Pancreas (tissue), 10 donors: Measurements from ENCODE around the gene OR1L4. TPM values are rescaled to one million over a fixed set of nuclear protein-coding genes. Genes with fewer than 3 reads are reported as not detected.

Source experiments
- ATAC-seq, 4 donors: fragments of 200-7000 bp; cut with Tn5 transposase; one replicate each; pipeline versions ENCODE4 v1.8.0 to v1.9.1; 2020; ENCODE audit warnings: mild to moderate bottlenecking in 4 of 4, moderate library complexity in 4 of 4
- DNase-seq, 6 donors: peaks; one replicate each; pipeline ENCODE4 v3.0.0-alpha.2; 2020
- FAIRE-seq: peaks from 2 replicates; lab custom pipeline; 2012; peaks lifted over from hg19 to GRCh38; lab: Jason Lieb, UNC
- H3K27ac ChIP-seq, 4 donors: fragments of 200-600 bp; sonication (generic); 1 replicate in 3 of 4; 2 replicates in 1 of 4; pipeline versions ENCODE4 v1.5.0 to v1.8.0; 2020
- H3K27me3 ChIP-seq, 4 donors: fragments of 200-600 bp; one replicate each; pipeline ENCODE4 v1.8.0; 2021
- H3K36me3 ChIP-seq, 3 donors: fragments of 200-600 bp; sonication (generic) in 1 of 3; one replicate each; pipeline versions ENCODE4 v1.5.0 to v1.8.0; 2020 to 2021
- H3K4me1 ChIP-seq, 3 donors: fragments of 200-600 bp; one replicate each; pipeline ENCODE4 v1.8.0; 2021
- H3K4me3 ChIP-seq, 4 donors: fragments of 200-600 bp; sonication (generic) in 2 of 4; one replicate each; pipeline versions ENCODE4 v1.5.0 to v1.8.0; 2020 to 2021
- H3K9me3 ChIP-seq, 4 donors: fragments of 200-600 bp; one replicate each; pipeline ENCODE4 v1.8.0; 2021
- WGBS, 2 donors: extraction: QIAGEN DNeasy Blood & Tissue Kit; methylation state at CpG; one replicate each; pipeline ENCODE4 v1.1.7; 2013; 5-methylcytosine and 5-hydroxymethylcytosine counted together
- intact Hi-C, 3 donors: fragments of 100-400 bp; cut with DNase I; formaldehyde crosslinking; loops; one replicate each; pipeline versions ENCODE4 v1.11.1 to v1.14.2; 2022
- polyA plus RNA-seq, 2 donors: library from polyadenylated mRNA; stranded (reverse); fragments of 200-250 nt; gene quantifications; one replicate each; pipeline ENCODE4 v1.2.3, GENCODE V29; 2013
- total RNA-seq, 6 donors: library from RNA; stranded (reverse); fragmentation: NEBNext Ultra II Directional in 4 of 6; extraction: Animal tissue kit (Norgen Biotek cat#: 25700) in 4 of 6; gene quantifications; one replicate each; pipeline versions ENCODE4 v1.2.1 to v1.2.4, GENCODE V29; 2021 to 2023
- TF ChIP-seq, protein P1 (sequence below), 4 donors: fragments of 200-600 bp; sonication (generic) in 3 of 4; IDR thresholded peaks; one replicate each; pipeline versions ENCODE4 v1.5.0 to v1.8.0; 2021; ENCODE audit warnings: antibody characterized with exemption in 4 of 4
- donor health status: healthy with polysubstance abuse.
- donor health status: DM: no; HTN: no; CAD: no; lungs with moderate emphysema.
- donor health status: DM: no; HTN: no; CAD: no.
- donor health status: control.
- donor health status: control.
- donor health status: Bipolar disorder and iron deficiency.
- donor health status: DM: yes; HTN: yes; CAD: no.
- donor health status: DM: no; HTN: no; CAD: no.
- donor health status: DM: no; HTN: no; CAD: no.
- donor health status: DM: yes; HTN: yes; CAD: no.

Gene OR1L4, protein sequence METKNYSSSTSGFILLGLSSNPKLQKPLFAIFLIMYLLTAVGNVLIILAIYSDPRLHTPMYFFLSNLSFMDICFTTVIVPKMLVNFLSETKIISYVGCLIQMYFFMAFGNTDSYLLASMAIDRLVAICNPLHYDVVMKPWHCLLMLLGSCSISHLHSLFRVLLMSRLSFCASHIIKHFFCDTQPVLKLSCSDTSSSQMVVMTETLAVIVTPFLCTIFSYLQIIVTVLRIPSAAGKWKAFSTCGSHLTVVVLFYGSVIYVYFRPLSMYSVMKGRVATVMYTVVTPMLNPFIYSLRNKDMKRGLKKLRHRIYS
- total RNA-seq = not detected
- not detected for polyA plus RNA-seq

DNA sequence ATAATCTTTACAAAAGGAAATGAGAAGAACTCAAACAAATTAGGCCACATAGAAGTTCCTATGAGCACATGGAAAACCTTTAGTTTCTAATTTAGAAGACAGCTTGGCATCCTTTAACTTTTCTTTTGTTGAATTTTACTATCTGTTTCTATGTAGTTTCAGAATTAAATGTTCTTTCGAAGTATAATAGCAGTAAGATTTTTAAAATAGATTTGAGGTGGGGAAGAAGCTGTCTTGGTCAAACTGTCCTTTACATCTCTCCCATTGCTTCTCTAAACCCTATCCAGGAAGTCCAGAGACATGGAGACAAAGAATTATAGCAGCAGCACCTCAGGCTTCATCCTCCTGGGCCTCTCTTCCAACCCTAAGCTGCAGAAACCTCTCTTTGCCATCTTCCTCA, at the start of gene OR1L4:
Gene OR1L4 (plus strand): TSS at position 301 of the 400 bp plus-strand sequence. CDS start 0 bp downstream, at position 301.
- DNase-seq (no peak), FAIRE-seq (no peak), ATAC-seq (no peak)
- no peak within 1 kb of the TSS for H3K4me3 ChIP-seq
- no peaks in the 10 kb centered on the region for H3K27me3 ChIP-seq
- intact Hi-C loops = no loop called here
- no peak within 1 kb of the TSS for H3K27ac ChIP-seq
- 59 to 72% methylated on average over 1 of the region's 1 CpG for WGBS, 2 donors
- no peaks in the 10 kb centered on the region for H3K36me3 ChIP-seq
- TF ChIP-seq, protein P1, sequence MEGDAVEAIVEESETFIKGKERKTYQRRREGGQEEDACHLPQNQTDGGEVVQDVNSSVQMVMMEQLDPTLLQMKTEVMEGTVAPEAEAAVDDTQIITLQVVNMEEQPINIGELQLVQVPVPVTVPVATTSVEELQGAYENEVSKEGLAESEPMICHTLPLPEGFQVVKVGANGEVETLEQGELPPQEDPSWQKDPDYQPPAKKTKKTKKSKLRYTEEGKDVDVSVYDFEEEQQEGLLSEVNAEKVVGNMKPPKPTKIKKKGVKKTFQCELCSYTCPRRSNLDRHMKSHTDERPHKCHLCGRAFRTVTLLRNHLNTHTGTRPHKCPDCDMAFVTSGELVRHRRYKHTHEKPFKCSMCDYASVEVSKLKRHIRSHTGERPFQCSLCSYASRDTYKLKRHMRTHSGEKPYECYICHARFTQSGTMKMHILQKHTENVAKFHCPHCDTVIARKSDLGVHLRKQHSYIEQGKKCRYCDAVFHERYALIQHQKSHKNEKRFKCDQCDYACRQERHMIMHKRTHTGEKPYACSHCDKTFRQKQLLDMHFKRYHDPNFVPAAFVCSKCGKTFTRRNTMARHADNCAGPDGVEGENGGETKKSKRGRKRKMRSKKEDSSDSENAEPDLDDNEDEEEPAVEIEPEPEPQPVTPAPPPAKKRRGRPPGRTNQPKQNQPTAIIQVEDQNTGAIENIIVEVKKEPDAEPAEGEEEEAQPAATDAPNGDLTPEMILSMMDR (IDR thresholded peaks at IDR 0.05) = no peak
- H3K9me3 ChIP-seq = no peaks in the 10 kb centered on the region
- no peaks in the 10 kb centered on the region for H3K4me1 ChIP-seq

DNA sequence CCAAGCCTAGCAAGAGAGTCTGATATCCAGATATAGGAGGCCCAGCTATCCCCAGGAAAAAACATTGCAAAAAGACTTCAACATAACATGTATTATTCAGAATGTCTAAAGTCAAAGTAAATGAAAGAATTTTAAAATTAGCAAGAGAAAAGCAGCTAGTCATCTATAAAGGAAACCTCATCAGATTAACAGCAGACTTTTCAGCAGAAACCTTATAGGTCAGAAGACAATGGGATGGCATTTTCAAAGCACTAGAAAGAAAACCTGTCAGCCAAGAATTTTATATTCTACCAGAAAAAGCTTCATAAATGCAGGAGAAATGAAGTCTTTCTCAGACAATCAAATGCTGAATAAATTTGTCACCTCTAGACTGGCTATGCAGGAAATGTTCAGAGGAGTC, 38.9 kb upstream of the OR1L4 start:
- Histone ChIP-seq H3K4me3 (no peak overlapping the region), H3K9me3 (no peaks in the 10 kb centered on the region), H3K4me1 (no peaks in the 10 kb centered on the region), H3K27me3 (peaks cover 0 to 6% (median 0%) of the 10 kb centered on the region in 4 donors), H3K27ac (no peak overlapping the region), H3K36me3 (no peaks in the 10 kb centered on the region)
- intact Hi-C loops = no loop called here
- TF ChIP-seq, protein P1 (IDR thresholded peaks at IDR 0.05) = no peak
- ATAC-seq (no peak), FAIRE-seq (no peak), DNase-seq (no peak)

DNA sequence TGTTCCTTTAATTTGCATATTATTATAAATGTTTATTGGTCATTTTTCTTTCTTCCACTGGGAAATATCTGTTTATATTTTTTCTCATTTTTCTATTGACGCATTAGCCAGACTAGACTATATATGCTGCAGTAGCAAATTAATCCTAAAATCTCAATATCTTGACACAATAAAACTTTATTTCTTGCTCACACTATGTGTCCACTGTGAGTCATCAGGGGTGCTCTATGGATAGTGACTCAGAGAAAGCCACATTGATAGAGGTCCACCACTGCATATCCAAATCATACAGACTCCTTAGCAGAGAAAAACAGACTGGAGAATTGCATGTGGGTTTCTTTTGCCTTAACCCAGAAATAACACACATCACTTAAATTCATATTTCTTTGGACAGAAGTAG, 28.1 kb upstream of the OR1L4 start:
- TF ChIP-seq, protein P1 (IDR thresholded peaks at IDR 0.05) = no peak
- Histone ChIP-seq H3K9me3 (no peaks in the 10 kb centered on the region), H3K4me3 (no peak overlapping the region), H3K36me3 (no peaks in the 10 kb centered on the region), H3K27ac (no peak overlapping the region), H3K27me3 (no peaks in the 10 kb centered on the region), H3K4me1 (no peaks in the 10 kb centered on the region)
- FAIRE-seq (no peak), ATAC-seq (no peak), DNase-seq (no peak)
- WGBS, 2 donors = 82 to 98% methylated on average over 1 of the region's 1 CpG
- intact Hi-C loops = no loop called here

DNA sequence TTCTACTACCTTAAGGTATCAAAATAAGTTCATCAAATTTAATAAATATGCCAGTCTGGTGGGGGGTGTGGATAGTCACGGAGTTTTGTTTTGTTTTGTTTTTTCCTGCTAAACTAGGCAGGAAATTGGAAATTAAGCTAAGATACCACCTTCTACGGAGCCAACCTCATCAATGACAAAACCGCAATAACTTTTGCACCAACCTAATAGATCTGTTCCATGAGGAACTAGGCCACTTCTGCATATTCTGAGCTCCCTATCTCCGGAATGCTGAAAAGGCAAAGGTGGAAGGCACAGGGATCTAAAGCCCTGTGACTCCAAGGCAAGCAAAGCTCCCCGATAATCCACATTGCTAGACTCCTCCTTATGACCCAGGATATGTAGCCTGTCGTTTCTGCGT, 5.8 kb upstream of the OR1L4 start:
- TF ChIP-seq, protein P1 (IDR thresholded peaks at IDR 0.05) = no peak
- FAIRE-seq = no peak
- WGBS, 2 donors = 63 to 77% methylated on average over 7 of the region's 7 CpGs
- Histone ChIP-seq H3K36me3 (no peaks in the 10 kb centered on the region), H3K4me1 (no peaks in the 10 kb centered on the region), H3K27me3 (no peaks in the 10 kb centered on the region), H3K9me3 (no peaks in the 10 kb centered on the region), H3K27ac (no peak overlapping the region), H3K4me3 (no peak overlapping the region)
- intact Hi-C loops = no loop called here
- ATAC-seq = no peak
- DNase-seq = no peak

DNA sequence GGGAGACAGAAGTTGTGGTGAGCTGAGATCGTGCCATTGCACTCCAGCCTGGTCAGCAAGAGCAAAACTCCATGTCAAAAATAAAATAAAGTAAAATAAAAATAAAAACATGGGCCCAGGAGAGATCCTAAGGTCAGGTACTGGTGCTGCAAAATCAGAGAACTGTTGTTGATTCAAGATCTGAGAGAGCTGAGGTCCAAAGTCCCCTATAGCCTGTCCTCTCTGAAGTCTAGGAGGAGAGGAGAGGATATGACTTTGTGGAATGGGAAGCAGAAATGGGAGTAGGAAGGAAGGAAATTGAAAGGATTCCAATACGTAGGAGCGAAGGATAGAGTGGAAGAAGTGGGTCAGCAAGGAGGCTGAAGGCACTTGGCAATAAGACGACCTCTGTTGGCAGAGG, 4.6 kb upstream of the OR1L4 start:
- Histone ChIP-seq H3K9me3 (no peaks in the 10 kb centered on the region), H3K4me1 (no peaks in the 10 kb centered on the region), H3K27ac (no peak overlapping the region), H3K36me3 (no peaks in the 10 kb centered on the region), H3K27me3 (no peaks in the 10 kb centered on the region), H3K4me3 (no peak overlapping the region)
- ATAC-seq (no peak), DNase-seq (no peak), FAIRE-seq (no peak)
- WGBS, 2 donors = 68 to 78% methylated on average over 4 of the region's 4 CpGs
- TF ChIP-seq, protein P1 (IDR thresholded peaks at IDR 0.05) = no peak
- intact Hi-C loops = no loop called here
